ENCODE data around the gene TMEM50B. TPM values are rescaled to one million over a fixed set of nuclear protein-coding genes. Genes with fewer than 3 reads are reported as not detected.

Gene TMEM50B
- total RNA-seq, 1 experiment from 2014 or later: 21.5 TPM

DNA sequence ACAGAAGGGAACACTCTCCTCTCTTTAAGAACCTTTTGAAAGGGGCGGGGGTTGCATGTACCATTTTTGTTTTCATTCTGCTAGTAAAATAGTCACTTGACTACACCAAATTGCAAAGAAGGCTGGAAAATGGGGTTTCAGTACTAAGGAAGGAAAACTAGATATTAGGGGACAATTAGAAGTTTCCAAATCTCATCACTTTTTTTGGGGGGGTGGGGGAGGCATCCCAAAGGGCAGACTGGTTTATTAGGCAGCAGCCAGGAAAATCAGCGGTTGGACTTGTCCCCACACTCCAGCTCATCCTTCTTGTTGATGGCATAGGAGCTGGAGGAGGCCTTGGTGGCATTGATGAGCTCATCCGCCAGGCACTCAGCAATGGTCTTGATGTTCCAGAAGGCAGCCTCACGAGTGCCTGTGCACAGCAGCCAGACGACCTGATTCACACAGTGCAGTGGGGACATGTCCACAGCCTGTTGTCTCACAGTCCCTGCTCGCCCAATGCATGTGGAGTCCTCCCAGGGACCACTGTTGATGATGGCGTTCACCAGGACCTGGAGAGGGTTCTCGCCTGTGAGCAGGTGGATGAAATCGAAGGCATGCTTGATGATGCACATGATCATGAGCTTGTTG is 1.7 kb upstream of the TMEM50B start:
- H3K4me2 ChIP-seq (ENCODE audit: low read length): no peak overlapping the region
- no peak overlapping the region for H3K9ac ChIP-seq (ENCODE audit: low read length)
- ATAC-seq (no peak), DNase-seq (no peak)
- H3K9me3 ChIP-seq (ENCODE audit: low read length): no peaks in the 10 kb centered on the region
- H3K27me3 ChIP-seq (ENCODE audit: low read length): no peaks in the 10 kb centered on the region
- ChIA-PET CTCF (no interaction called here), POLR2A (ENCODE audit: unreplicated experiment) (no interaction called here)
- no peak overlapping the region for H3K27ac ChIP-seq (ENCODE audit: low read length)
- H3K36me3 ChIP-seq (ENCODE audit: low read depth, low read length): no peaks in the 10 kb centered on the region
- H3K4me1 ChIP-seq (ENCODE audit: insufficient read depth, low read length): no peaks in the 10 kb centered on the region; the same call in 1 of the 2 replicates
- no peak overlapping the region for H3K4me3 ChIP-seq (ENCODE audit: low read length)
- peaks cover 16% of the 10 kb centered on the region for H3K79me2 ChIP-seq (ENCODE audit: low read length)
- TF ChIP-seq EZH2 (IDR thresholded peaks at IDR 0.05; ENCODE audit: low read length, unreplicated experiment) (no peak), EZH2phosphoT487 (IDR thresholded peaks at IDR 0.05; ENCODE audit: borderline replicate concordance, low read length) (no peak)
- TF ChIP-seq, protein P1, sequence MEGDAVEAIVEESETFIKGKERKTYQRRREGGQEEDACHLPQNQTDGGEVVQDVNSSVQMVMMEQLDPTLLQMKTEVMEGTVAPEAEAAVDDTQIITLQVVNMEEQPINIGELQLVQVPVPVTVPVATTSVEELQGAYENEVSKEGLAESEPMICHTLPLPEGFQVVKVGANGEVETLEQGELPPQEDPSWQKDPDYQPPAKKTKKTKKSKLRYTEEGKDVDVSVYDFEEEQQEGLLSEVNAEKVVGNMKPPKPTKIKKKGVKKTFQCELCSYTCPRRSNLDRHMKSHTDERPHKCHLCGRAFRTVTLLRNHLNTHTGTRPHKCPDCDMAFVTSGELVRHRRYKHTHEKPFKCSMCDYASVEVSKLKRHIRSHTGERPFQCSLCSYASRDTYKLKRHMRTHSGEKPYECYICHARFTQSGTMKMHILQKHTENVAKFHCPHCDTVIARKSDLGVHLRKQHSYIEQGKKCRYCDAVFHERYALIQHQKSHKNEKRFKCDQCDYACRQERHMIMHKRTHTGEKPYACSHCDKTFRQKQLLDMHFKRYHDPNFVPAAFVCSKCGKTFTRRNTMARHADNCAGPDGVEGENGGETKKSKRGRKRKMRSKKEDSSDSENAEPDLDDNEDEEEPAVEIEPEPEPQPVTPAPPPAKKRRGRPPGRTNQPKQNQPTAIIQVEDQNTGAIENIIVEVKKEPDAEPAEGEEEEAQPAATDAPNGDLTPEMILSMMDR (conservative IDR thresholded peaks at IDR 0.05; ENCODE audit: low read depth, low read length): no peak
- H3F3A ChIP-seq (ENCODE audit: low read length, unreplicated experiment): no peaks in the 10 kb centered on the region
- intact Hi-C loops (cut with micrococcal nuclease): loop anchor here (5.0 kb wide), 1 partner anchor 61 kb away; the partner anchor contains the start of genes GART and SON
- no peak overlapping the region for H2AFZ ChIP-seq (ENCODE audit: low read length)
- no TSS peak for BruUV-seq (replicated peaks)
- no peaks in the 10 kb centered on the region for H4K20me1 ChIP-seq (ENCODE audit: low read length)
- H3K9me2 ChIP-seq (replicated peaks; ENCODE audit: low read length): no peaks in the 10 kb centered on the region

DNA sequence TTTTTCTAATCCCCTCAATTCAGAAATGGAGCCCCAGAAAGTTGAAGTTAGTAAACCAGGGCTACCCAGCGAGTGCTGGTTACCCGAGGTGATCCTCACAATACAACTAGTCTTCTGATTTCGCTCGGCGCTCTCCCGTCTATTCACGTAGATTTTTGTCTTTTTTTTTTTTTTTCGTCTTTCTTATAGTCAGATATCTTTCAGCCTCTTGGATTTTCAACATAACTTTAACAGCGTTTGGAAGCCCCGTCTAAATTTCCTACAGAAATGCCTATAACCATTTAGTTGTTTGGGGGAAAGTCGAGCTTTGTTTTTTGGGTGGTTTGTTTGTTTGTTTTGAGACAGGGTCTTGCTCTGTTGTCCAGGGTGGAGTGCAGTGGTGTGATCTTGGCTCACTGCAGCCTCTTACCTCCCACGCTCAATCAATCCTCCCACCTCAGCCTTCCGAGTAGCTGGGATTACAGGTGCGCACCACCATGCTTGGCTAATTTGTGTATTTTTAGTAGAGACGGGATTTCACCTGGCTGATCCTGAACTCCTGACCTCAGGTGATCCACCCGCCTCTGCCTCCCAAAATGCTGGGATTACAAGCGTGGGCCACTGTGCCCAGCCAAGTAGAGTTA is 818 bp upstream of the TMEM50B start:
- intact Hi-C loops (cut with micrococcal nuclease): loop anchor here (5.0 kb wide), 1 partner anchor 62 kb away; the partner anchor contains the start of genes GART and SON
- DNase-seq (no peak), ATAC-seq (no peak)
- Histone ChIP-seq H2AFZ (ENCODE audit: low read length) (peak overlapping the region; percentile 85), H3K9ac (ENCODE audit: low read length) (peak overlapping the region; percentile 80), H3K27me3 (ENCODE audit: low read length) (no peaks in the 10 kb centered on the region), H3K36me3 (ENCODE audit: low read depth, low read length) (no peaks in the 10 kb centered on the region), H3K4me1 (ENCODE audit: insufficient read depth, low read length) (no peaks in the 10 kb centered on the region; the same call in 1 of the 2 replicates), H4K20me1 (ENCODE audit: low read length) (no peaks in the 10 kb centered on the region), H3K9me2 (replicated peaks; ENCODE audit: low read length) (no peaks in the 10 kb centered on the region), H3K4me2 (ENCODE audit: low read length) (peak overlapping the region; percentile 88), H3K79me2 (ENCODE audit: low read length) (peaks cover 16% of the 10 kb centered on the region), H3K4me3 (ENCODE audit: low read length) (peak overlapping the region; percentile 79), H3K27ac (ENCODE audit: low read length) (peak overlapping the region; percentile 23), H3K9me3 (ENCODE audit: low read length) (no peaks in the 10 kb centered on the region), H3F3A (ENCODE audit: low read length, unreplicated experiment) (no peaks in the 10 kb centered on the region)
- ChIA-PET POLR2A (ENCODE audit: unreplicated experiment) (interaction anchor here (0.5 to 2.5 kb wide), 13 partner anchors 11 to 427 kb away, joined by 3 to 29 read pairs (median 5); partner anchors contain the start of genes DNAJC28 and DONSON), CTCF (interaction anchor here (0.5 to 2.4 kb wide), 13 partner anchors 10 to 281 kb away, joined by 3 to 19 read pairs (median 7); partner anchors contain the start of gene DNAJC28)
- BruUV-seq (replicated peaks): TSS peak; percentile 75
- TF ChIP-seq EZH2 (IDR thresholded peaks at IDR 0.05; ENCODE audit: low read length, unreplicated experiment) (no peak), EZH2phosphoT487 (IDR thresholded peaks at IDR 0.05; ENCODE audit: borderline replicate concordance, low read length) (no peak)
- TF ChIP-seq, protein P1 (conservative IDR thresholded peaks at IDR 0.05; ENCODE audit: low read depth, low read length): no peak

Measured in PC-3 (cell line).